SK-N-SH (cell line): ENCODE data around the gene PAQR5. TPM values are rescaled to one million over a fixed set of nuclear protein-coding genes. Genes with fewer than 3 reads are reported as not detected.
A peak's percentile ranks its signal among the peaks of the same experiment; 100 is the strongest.

ENCODE experiments used
- CTCF ChIA-PET: fragments of 300-600, 350-600 bp; formaldehyde crosslinking; extraction: SDS; loops from one replicate; lab custom pipeline; 2021; lab: Yijun Ruan, JAX
- POLR2A ChIA-PET: fragments of 350-600 bp; sonication (Branson Sonifier 250); formaldehyde crosslinking; extraction: SDS; loops from one replicate; lab custom pipeline; 2020; ENCODE audit warnings: antibody characterized with exemption, inconsistent platforms; lab: Yijun Ruan, JAX
- DNase-seq: peaks from one replicate; pipeline ENCODE4 v3.0.0; 2012
- H2AFZ ChIP-seq: fragments of 200-600 bp; sonication (generic); 2 replicates; pipeline ENCODE4 v1.8.1; 2016; ENCODE audit warnings: antibody characterized with exemption, mild to moderate bottlenecking, low read depth
- H3F3A ChIP-seq: fragments of 200-600 bp; sonication (generic); replicated peaks from 2 replicates; pipeline ENCODE3; 2016; ENCODE audit warnings: antibody characterized with exemption, mild to moderate bottlenecking; ENCODE audit not compliant: insufficient read depth
- H3K27ac ChIP-seq, 2 experiments: fragments of 200-500 bp in 1 of 2; fragments of 200-600 bp in 1 of 2; sonication (Bioruptor generic) in 1 of 2; sonication (generic), shearing (Covaris generic) in 1 of 2; 2 replicates each; pipeline versions ENCODE4 v1.5.1 to v1.6.1; 2014 to 2016; ENCODE audit warnings: low read depth in 2 of 2, inconsistent platforms in 1 of 2, low read length in 1 of 2, mild to moderate bottlenecking in 1 of 2, mixed read lengths in 1 of 2
- H3K27me3 ChIP-seq: fragments of 200-600 bp; sonication (generic), shearing (Covaris generic); 2 replicates; pipeline ENCODE4 v1.6.1; 2016; ENCODE audit warnings: mixed run types; ENCODE audit not compliant: insufficient read depth
- H3K36me3 ChIP-seq, 2 experiments: fragments of 200-500 bp in 1 of 2; fragments of 200-600 bp in 1 of 2; sonication (Bioruptor generic) in 1 of 2; sonication (generic) in 1 of 2; replicated peaks in 1 of 2; 2 replicates each; pipeline versions ENCODE3 to v1.5.1; 2014 to 2016; ENCODE audit warnings: low read length in 1 of 2, mild to moderate bottlenecking in 1 of 2; ENCODE audit not compliant: insufficient read depth in 2 of 2, control insufficient read depth in 1 of 2
- H3K4me1 ChIP-seq, 2 experiments: fragments of 200-500 bp in 1 of 2; fragments of 200-600 bp in 1 of 2; sonication (Bioruptor generic) in 1 of 2; sonication (generic), shearing (Covaris generic) in 1 of 2; 2 replicates each; pipeline versions ENCODE4 v1.5.1 to v1.6.1; 2014 to 2016; ENCODE audit warnings: low read depth in 1 of 2, low read length in 1 of 2, mixed run types in 1 of 2; ENCODE audit not compliant: insufficient read depth in 2 of 2, control insufficient read depth in 1 of 2
- H3K4me2 ChIP-seq: fragments of 200-600 bp; sonication (generic), shearing (Covaris generic); 2 replicates; pipeline ENCODE4 v1.6.1; 2017; ENCODE audit warnings: mixed run types
- H3K4me3 ChIP-seq, 2 experiments: fragments of 200-500 bp in 1 of 2; fragments of 200-600 bp in 1 of 2; sonication (Bioruptor generic) in 1 of 2; sonication (generic), shearing (Covaris generic) in 1 of 2; 2 replicates each; pipeline versions ENCODE4 v1.5.1 to v1.8.1; 2014 to 2016; ENCODE audit warnings: low read depth in 2 of 2, inconsistent platforms in 1 of 2, low read length in 1 of 2, mild to moderate bottlenecking in 1 of 2, mixed read lengths in 1 of 2, moderate library complexity in 1 of 2
- H3K79me2 ChIP-seq: fragments of 200-600 bp; sonication (generic); 2 replicates; pipeline ENCODE4 v1.8.1; 2017; ENCODE audit warnings: mild to moderate bottlenecking; ENCODE audit not compliant: insufficient read depth
- H3K9ac ChIP-seq: fragments of 200-600 bp; sonication (generic); 2 replicates; pipeline ENCODE4 v1.6.1; 2017; ENCODE audit warnings: mixed run types
- H3K9me2 ChIP-seq: fragments of 200-600 bp; sonication (generic); 2 replicates; pipeline ENCODE4 v1.6.1; 2017; ENCODE audit warnings: mixed run types
- H3K9me3 ChIP-seq: fragments of 200-600 bp; sonication (generic); 2 replicates; pipeline ENCODE4 v1.6.1; 2017; ENCODE audit warnings: mixed run types, mild to moderate bottlenecking, moderate library complexity
- H4K20me1 ChIP-seq: fragments of 200-600 bp; sonication (generic); 2 replicates; pipeline ENCODE4 v1.6.1; 2017; ENCODE audit warnings: mild to moderate bottlenecking, mixed run types; ENCODE audit not compliant: insufficient read depth
- CHD2 ChIP-seq: fragments of 150-350 bp; IDR thresholded peaks from 2 replicates; pipeline ENCODE4 v1.6.1; 2018; ENCODE audit warnings: low read length; ENCODE audit not compliant: partially characterized antibody
- CTCF ChIP-seq: fragments of 200-600 bp; sonication (generic); IDR thresholded peaks from 2 replicates; pipeline ENCODE4 v1.6.1; 2017; ENCODE audit warnings: antibody characterized with exemption, mild to moderate bottlenecking, moderate library complexity
- ELF1 ChIP-seq: IDR thresholded peaks from 2 replicates; pipeline ENCODE4 v1.4.0; 2012
- EP300 ChIP-seq, 2 experiments: IDR thresholded peaks; 2 replicates each; pipeline versions ENCODE4 v1.4.0 to v1.6.1; 2012; ENCODE audit warnings: borderline replicate concordance in 1 of 2, low read depth in 1 of 2, low read length in 1 of 2
- EZH2phosphoT487 ChIP-seq: fragments of 200-600 bp; sonication (generic); IDR thresholded peaks from 2 replicates; pipeline ENCODE4 v1.6.1; 2017; ENCODE audit warnings: low read depth, mixed run types, mild to moderate bottlenecking, antibody characterized with exemption, moderate library complexity, borderline replicate concordance
- FOSL2 ChIP-seq: IDR thresholded peaks from 2 replicates; pipeline ENCODE4 v1.4.0; 2012; ENCODE audit warnings: low read depth, mild to moderate bottlenecking, moderate library complexity, borderline replicate concordance
- FOXJ3 ChIP-seq: sonication (generic); formaldehyde crosslinking; IDR thresholded peaks from 2 replicates; pipeline ENCODE4 v1.5.1; 2020; ENCODE audit warnings: mild to moderate bottlenecking, missing genetic modification reagents
- FOXM1 ChIP-seq: IDR thresholded peaks from 2 replicates; pipeline ENCODE4 v1.4.0; 2012; ENCODE audit warnings: low read depth, mild to moderate bottlenecking
- GABPA ChIP-seq: IDR thresholded peaks from 2 replicates; pipeline ENCODE4 v1.4.0; 2012; ENCODE audit warnings: low read depth, mild to moderate bottlenecking
- JUND ChIP-seq: IDR thresholded peaks from 2 replicates; pipeline ENCODE4 v1.4.0; 2012
- MEF2A ChIP-seq: IDR thresholded peaks from 2 replicates; pipeline ENCODE4 v1.4.0; 2012; ENCODE audit warnings: low read depth, borderline replicate concordance
- MXI1 ChIP-seq: IDR thresholded peaks from 2 replicates; pipeline ENCODE4 v1.6.1; 2012; ENCODE audit warnings: mild to moderate bottlenecking, low read depth, low read length, improper control_type of control experiment
- NFIC ChIP-seq: IDR thresholded peaks from 2 replicates; pipeline ENCODE4 v1.4.0; 2012; ENCODE audit warnings: borderline replicate concordance
- NRF1 ChIP-seq: IDR thresholded peaks from 2 replicates; pipeline ENCODE4 v1.6.1; 2012; ENCODE audit warnings: low read depth, mild to moderate bottlenecking, low read length
- POLR2AphosphoS5 ChIP-seq: IDR thresholded peaks from 2 replicates; pipeline ENCODE4 v1.6.1; 2012; ENCODE audit warnings: low read depth, low read length
- RAD21 ChIP-seq: IDR thresholded peaks from 2 replicates; pipeline ENCODE4 v1.6.1; 2012; ENCODE audit warnings: mild to moderate bottlenecking, low read length
- RCOR1 ChIP-seq: fragments of 150-350 bp; IDR thresholded peaks from 2 replicates; pipeline ENCODE4 v1.6.1; 2017; ENCODE audit warnings: antibody characterized with exemption, low read length
- RFX5 ChIP-seq: IDR thresholded peaks from 2 replicates; pipeline ENCODE4 v1.6.1; 2012; ENCODE audit warnings: mild to moderate bottlenecking, improper control_type of control experiment, low read length
- RXRA ChIP-seq: IDR thresholded peaks from 2 replicates; pipeline ENCODE4 v1.4.0; 2012; ENCODE audit warnings: low read depth, mild to moderate bottlenecking, borderline replicate concordance
- TAF1 ChIP-seq: IDR thresholded peaks from 2 replicates; pipeline ENCODE4 v1.6.1; 2012; ENCODE audit warnings: low read depth, mild to moderate bottlenecking, low read length, moderate library complexity, borderline replicate concordance
- TCF12 ChIP-seq: IDR thresholded peaks from 2 replicates; pipeline ENCODE4 v1.4.0; 2012
- TEAD4 ChIP-seq: IDR thresholded peaks from 2 replicates; pipeline ENCODE4 v1.4.0; 2012; ENCODE audit warnings: mild to moderate bottlenecking, borderline replicate concordance; ENCODE audit not compliant: insufficient read depth
- USF1 ChIP-seq: IDR thresholded peaks from 2 replicates; pipeline ENCODE4 v1.4.0; 2012; ENCODE audit warnings: low read depth, borderline replicate concordance
- YY1 ChIP-seq: IDR thresholded peaks from 2 replicates; pipeline ENCODE4 v1.4.0; 2012; ENCODE audit warnings: low read depth, mild to moderate bottlenecking
- WGBS: methylation state at CpG from one replicate; pipeline ENCODE4 v1.1.6; 2017; ENCODE audit warnings: low lambda C conversion rate; 5-methylcytosine and 5-hydroxymethylcytosine counted together
- polyA plus RNA-seq, 3 experiments: library from polyadenylated mRNA; depleted of rRNA; stranded (reverse); fragments of >200 nt; gene quantifications; 2 replicates each; pipeline ENCODE4 v1.2.3, GENCODE V29; 2012
- TF ChIP-seq, protein P1 (sequence below): fragments of 150-350 bp; IDR thresholded peaks from 2 replicates; pipeline ENCODE4 v1.6.1; 2017; ENCODE audit warnings: antibody characterized with exemption, low read length, low read depth, borderline replicate concordance
- TF ChIP-seq, protein P2 (sequence below): IDR thresholded peaks from 2 replicates; pipeline ENCODE4; 2012
- TF ChIP-seq, protein P3 (sequence below): IDR thresholded peaks from 2 replicates; pipeline ENCODE4 v1.4.0; 2012; ENCODE audit warnings: low read depth

The PAQR5 gene
- polyA plus RNA-seq, 1 of the 3 experiments (the other 2 are of a cell fraction): 3.9 TPM

GRCh38 chr15:69304182-69304545 is 5.5 kb downstream of the PAQR5 start (continued):
- no peak for TF ChIP-seq MXI1
- TF ChIP-seq GABPA: no peak
- TF ChIP-seq RAD21: no peak
- no peak for TF ChIP-seq POLR2AphosphoS5
- TF ChIP-seq NRF1: no peak
- TF ChIP-seq ELF1: no peak
- no peak for TF ChIP-seq RCOR1
- TF ChIP-seq RXRA: no peak
- no peak for TF ChIP-seq EP300 (IDR thresholded peaks at IDR 0.05; ENCODE audit: borderline replicate concordance in 1 of 2, low read depth in 1 of 2, low read length in 1 of 2)
- no peak for TF ChIP-seq TAF1

GRCh38 chr15:69305204-69305931 is 6.7 kb downstream of the PAQR5 start:
- H3K4me2 ChIP-seq: peak overlapping the region; percentile 66
- no peaks in the 10 kb centered on the region for H3K27me3 ChIP-seq
- H3K79me2 ChIP-seq: peaks cover 4% of the 10 kb centered on the region; the same call in 1 of the 2 replicates
- H3K4me3 ChIP-seq: no peak overlapping the region
- peaks cover 0 to 19% of the 10 kb centered on the region in 2 experiments; a peak in 2 of 4 replicates for H3K4me1 ChIP-seq
- CTCF ChIA-PET: interaction anchor here (1.2 kb wide), 1 partner anchor 12 kb away, joined by 3 read pairs; no protein-coding TSS in a partner anchor
- peaks cover 4% of the 10 kb centered on the region for H3F3A ChIP-seq
- POLR2A ChIA-PET: no interaction called here
- peaks cover 0 to 4% of the 10 kb centered on the region in 2 experiments for H3K36me3 ChIP-seq
- H3K27ac ChIP-seq: peak overlapping the region in 1 of 2 experiments; percentile 85; a peak in 2 of 4 replicates
- DNase-seq: no peak
- peak overlapping the region; percentile 66 for H3K9ac ChIP-seq
- no peaks in the 10 kb centered on the region for H3K9me3 ChIP-seq
- no peaks in the 10 kb centered on the region for H4K20me1 ChIP-seq
- no peaks in the 10 kb centered on the region for H3K9me2 ChIP-seq
- 14% methylated on average over 20 of the region's 20 CpGs for WGBS
- peak overlapping the region; percentile 83; the same call in 1 of the 2 replicates for H2AFZ ChIP-seq
- TF ChIP-seq EP300 (IDR thresholded peaks at IDR 0.05; ENCODE audit: borderline replicate concordance in 1 of 2, low read depth in 1 of 2, low read length in 1 of 2) (peak in 1 of 2 experiments; percentile 80; a peak in 2 of 4 replicates), NRF1 (peak; percentile 36; the same call in 1 of the 2 replicates), TEAD4 (peak; percentile 69), FOXJ3 (CRISPR knock-in tag) (no peak), RXRA (peak; percentile 80; the same call in 1 of the 2 replicates), EZH2phosphoT487 (no peak), NFIC (peak; percentile 24; the same call in 1 of the 2 replicates), JUND (peak; percentile 87), GABPA (no peak), FOXM1 (no peak), RAD21 (no peak), CHD2 (no peak), USF1 (0 out of 2 replicates have a peak, but pooled peaks have one; percentile 23), MEF2A (no peak), CTCF (no peak), TCF12 (peak; percentile 77), YY1 (no peak), TAF1 (0 out of 2 replicates have a peak, but pooled peaks have one; percentile 24), RFX5 (no peak), ELF1 (no peak), MXI1 (no peak), FOSL2 (peak; percentile 95), RCOR1 (no peak)
- TF ChIP-seq, protein P1, sequence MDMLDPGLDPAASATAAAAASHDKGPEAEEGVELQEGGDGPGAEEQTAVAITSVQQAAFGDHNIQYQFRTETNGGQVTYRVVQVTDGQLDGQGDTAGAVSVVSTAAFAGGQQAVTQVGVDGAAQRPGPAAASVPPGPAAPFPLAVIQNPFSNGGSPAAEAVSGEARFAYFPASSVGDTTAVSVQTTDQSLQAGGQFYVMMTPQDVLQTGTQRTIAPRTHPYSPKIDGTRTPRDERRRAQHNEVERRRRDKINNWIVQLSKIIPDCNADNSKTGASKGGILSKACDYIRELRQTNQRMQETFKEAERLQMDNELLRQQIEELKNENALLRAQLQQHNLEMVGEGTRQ: no peak
- TF ChIP-seq, protein P2, sequence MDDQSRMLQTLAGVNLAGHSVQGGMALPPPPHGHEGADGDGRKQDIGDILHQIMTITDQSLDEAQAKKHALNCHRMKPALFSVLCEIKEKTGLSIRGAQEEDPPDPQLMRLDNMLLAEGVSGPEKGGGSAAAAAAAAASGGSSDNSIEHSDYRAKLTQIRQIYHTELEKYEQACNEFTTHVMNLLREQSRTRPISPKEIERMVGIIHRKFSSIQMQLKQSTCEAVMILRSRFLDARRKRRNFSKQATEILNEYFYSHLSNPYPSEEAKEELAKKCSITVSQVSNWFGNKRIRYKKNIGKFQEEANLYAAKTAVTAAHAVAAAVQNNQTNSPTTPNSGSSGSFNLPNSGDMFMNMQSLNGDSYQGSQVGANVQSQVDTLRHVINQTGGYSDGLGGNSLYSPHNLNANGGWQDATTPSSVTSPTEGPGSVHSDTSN: peak; percentile 38; the same call in 1 of the 2 replicates
- TF ChIP-seq, protein P3, sequence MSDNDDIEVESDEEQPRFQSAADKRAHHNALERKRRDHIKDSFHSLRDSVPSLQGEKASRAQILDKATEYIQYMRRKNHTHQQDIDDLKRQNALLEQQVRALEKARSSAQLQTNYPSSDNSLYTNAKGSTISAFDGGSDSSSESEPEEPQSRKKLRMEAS: peak; percentile 88
